Activated CD4-positive, CD25-positive, alpha-beta regulatory T cell (primary cell): ENCODE results near the gene MCEMP1.
"Not testable (repeated sequence)": the region's sequence is repeated elsewhere in the genome, so short reads cannot be mapped to it uniquely, and the experiment has no call there.

Source experiments
- DNase-seq, 4 experiments: peaks; one replicate each; lab custom pipeline; 2025; lab: John Stamatoyannopoulos, UW

MCEMP1 gene

DNA sequence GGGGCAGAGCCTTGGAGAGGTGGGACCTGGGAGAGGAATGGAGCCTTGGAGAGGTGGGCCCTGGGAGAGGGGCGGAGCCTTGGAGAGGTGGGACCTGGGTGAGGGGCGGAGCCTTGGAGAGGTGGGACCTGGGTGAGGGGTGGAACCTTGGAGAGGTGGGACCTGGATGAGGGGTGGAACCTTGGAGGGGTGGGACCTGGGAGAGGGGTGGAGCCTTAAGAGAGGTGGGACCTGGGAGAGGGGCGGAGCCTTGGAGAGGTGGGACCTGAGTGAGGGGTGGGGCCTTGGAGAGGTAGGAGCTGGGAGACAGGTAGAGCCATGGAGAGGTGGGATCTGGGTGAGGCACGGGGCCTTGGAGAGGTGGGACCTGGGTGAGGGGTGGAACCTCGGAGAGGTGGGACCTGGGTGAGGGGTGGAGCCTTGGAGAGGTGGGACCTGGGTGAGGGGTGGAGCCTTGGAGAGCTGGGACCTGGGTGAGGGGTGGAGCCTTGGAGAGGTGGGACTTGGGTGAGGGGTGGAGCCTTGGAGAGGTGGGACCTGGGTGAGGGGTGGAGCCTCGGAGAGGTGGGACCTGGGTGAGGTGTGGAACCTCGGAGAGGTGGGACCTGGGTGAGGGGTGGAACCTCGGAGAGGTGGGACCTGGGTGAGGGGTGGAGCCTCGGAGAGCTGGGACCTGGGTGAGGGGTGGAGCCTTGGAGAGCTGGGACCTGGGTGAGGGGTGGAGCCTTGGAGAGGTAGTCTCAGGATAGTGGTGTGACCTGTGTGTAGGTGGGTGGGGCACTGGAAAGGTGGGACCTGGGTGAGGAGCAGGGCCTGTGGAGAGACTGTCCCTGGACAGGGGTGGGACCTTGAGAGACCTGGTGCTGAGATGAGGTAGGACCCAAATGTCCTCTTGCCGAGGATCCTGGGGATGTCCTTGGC lies 33.0 kb upstream of the MCEMP1 start:
- not testable (repeated sequence) for DNase-seq

- DNase-seq: no peak
Observed at GRCh38 chr19:7644550-7644877, 32.4 kb upstream of the MCEMP1 start.

DNA sequence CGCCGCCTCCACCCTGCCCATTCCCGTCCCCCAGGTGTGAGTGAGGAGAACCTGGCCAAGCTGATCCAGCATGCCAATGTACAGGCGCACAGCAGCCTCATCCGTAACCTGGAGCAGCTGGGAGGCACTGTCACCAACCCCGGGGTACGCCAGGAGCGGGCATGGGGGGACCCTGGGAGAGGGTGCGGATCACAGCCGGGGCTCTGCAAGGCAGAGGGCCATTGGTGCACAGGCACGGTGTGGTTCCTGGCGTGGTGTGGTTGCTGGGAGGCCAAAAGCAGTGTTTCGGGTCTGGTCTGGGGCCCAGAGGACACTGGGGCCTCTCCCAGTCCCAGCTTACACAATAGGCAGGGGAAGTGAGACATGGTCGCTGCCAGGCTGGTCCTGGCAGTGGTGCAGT lies 31.7 kb upstream of the MCEMP1 start:
- no peak for DNase-seq

- no peak for DNase-seq
Observed at GRCh38 chr19:7645656-7646425, 31.0 kb upstream of the MCEMP1 start.

- no peak for DNase-seq
Observed at GRCh38 chr19:7646426-7646700, 30.5 kb upstream of the MCEMP1 start.

DNA sequence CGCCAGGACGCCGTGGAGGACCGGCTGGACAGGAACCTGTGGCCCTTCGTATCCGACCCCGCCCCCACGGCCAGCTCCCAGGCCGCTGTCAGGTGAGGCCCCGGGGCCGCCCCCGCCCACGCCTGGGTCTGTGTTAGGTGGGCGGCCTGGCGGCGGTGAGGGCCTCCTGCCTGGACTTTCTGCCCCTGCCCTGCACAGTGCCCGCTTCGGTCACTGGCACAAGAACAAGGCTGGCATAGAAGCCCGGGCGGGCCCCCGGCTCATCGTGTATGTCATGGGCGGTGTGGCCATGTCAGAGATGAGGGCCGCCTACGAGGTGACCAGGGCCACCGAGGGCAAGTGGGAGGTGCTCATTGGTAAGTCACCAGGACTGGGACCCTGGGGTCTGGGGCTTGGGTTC lies 29.7 kb upstream of the MCEMP1 start:
- no peak for DNase-seq

- DNase-seq: no peak
Observed at GRCh38 chr19:7648265-7649014, 28.4 kb upstream of the MCEMP1 start.

GRCh38 chr19:7650148-7650547 lies 26.7 kb upstream of the MCEMP1 start:
- no peak for DNase-seq

- peak; percentile 59 to 85 (median 70) for DNase-seq
Observed at GRCh38 chr19:7652061-7652641, 24.7 kb upstream of the MCEMP1 start.

GRCh38 chr19:7654401-7654800 lies 22.5 kb upstream of the MCEMP1 start:
- no peak for DNase-seq

- DNase-seq: no peak
Observed at GRCh38 chr19:7655581-7655980, 21.3 kb upstream of the MCEMP1 start.

DNA sequence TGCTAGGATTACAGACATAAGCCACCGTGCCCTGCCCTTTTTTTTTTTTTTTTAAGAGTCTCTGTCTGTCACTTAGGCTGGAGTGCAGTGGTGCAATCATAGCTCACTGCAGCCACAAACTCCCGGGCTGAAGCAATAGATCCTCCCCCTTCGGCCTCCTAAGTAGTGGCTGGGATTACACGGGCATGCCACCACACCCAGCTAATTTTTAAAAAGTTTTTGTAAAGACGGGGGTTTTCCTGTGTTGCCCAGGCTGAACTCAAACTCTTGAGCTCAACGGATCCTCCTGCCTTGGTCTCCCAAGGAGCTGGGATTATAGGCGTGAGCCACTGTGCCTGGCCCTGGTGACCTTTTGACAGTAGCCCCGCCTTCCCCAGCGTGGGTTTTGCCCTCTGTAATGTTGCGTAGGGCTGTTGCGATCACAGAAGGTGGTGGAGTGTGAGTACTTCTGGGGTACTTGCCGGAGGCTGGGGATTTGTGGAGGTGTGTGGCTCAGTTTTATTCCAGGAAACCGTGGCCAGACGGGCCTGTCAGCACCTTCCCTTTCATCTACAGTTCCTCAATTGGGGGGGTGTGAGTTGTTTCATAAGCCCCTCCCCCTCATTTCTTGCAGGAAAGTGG lies 19.6 kb upstream of the MCEMP1 start:
- no peak for DNase-seq

GRCh38 chr19:7658219-7658686 lies 18.6 kb upstream of the MCEMP1 start:
- no peak for DNase-seq

DNA sequence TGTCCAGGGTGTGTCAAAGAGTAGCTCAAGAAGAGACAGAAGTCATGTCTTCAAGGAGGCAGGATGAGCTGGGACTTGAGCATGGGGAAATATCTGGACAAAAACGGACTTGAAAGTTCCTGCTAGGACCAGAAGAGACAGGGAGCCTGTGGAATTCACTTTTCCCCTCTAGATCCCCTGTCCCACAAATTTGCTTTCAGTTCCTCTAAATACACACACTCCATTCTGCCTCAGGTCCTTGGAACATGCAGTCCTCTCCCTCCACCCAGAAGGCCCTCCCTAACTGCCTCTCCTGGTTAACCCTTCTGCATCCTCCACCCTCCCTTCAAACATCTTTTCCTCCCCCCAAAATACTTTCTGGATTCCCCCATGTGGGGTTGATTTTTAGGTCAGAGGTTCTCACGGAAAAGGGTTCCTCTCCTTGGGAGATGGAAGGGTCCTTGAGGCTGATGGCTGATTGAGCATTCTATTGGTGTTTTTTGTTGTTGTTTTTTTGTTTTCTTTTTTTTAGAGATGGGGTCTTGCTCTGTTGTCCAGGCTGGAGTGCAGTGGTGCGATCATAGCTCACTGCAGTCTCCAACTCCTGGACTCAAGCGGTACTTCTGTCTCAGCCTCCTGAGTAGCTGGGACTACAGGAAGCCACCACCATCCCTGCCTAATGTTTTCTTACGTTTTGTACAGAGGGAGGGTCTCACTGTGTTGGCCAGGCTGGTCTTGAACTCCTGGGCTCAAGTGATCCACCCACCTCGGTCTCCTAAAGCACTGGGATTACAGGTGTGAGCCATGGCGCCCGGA lies 14.9 kb upstream of the MCEMP1 start:
- DNase-seq: no peak

GRCh38 chr19:7662657-7663056 lies 14.2 kb upstream of the MCEMP1 start:
- DNase-seq: no peak

- no peak for DNase-seq
Observed at GRCh38 chr19:7663706-7664105, 13.2 kb upstream of the MCEMP1 start.

DNA sequence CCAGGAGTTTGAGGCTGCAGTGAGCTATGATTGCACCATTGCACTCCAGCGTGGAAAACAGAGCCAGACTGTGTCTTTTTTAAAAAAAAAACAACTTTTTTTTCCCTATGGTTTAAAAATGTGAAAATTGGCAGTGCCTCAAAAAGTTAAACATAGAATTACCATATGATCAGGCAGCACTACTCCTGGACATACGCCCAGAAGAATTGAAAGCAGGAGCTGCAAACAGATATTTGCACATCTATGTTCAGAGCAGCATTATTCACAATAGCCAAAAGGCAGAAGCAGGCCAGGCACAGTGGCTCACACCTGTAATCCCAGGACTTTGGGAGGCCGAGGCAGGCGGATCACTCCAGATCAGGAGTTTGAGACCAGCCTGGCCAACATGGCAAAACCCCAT lies 11.8 kb upstream of the MCEMP1 start:
- no peak for DNase-seq

- no peak for DNase-seq
Observed at GRCh38 chr19:7668842-7669241, 8.0 kb upstream of the MCEMP1 start, which contains the start of gene RETN. Gene RETN, plus strand, starts transcription at chr19:7669049. Its CDS starts 278 bp downstream, at chr19:7669327.

GRCh38 chr19:7669641-7670040 lies 7.2 kb upstream of the MCEMP1 start:
- DNase-seq: no peak

DNA sequence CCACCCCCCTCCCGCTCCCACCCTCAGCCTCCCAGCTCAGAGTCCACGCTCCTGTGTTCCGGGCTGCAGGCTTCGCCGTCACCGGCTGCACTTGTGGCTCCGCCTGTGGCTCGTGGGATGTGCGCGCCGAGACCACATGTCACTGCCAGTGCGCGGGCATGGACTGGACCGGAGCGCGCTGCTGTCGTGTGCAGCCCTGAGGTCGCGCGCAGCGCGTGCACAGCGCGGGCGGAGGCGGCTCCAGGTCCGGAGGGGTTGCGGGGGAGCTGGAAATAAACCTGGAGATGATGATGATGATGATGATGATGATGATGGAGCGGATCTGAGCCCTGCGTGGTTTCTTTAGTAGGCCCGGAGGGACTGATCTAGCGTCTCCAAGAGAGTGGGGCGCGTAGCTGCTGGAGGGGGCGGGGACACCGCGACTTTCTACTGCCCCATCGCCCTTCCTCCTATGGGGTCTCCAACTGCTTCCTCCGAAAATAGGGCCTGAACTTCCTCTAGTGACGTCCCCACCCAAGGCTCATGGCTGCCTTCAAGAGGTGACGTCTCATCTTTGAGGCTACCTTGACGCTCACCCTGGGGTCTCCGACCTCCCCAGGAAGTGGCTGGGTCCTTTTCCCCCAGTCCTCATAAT lies 6.6 kb upstream of the MCEMP1 start:
- DNase-seq: no peak
